ENCODE measurements around the gene PKP1. TPM values are rescaled to one million over a fixed set of nuclear protein-coding genes. Genes with fewer than 3 reads are reported as not detected.

PKP1 gene
- total and polyA plus RNA-seq, 3 donors from 2014 or later: 0.11 to 0.63 (median 0.50) TPM

DNA sequence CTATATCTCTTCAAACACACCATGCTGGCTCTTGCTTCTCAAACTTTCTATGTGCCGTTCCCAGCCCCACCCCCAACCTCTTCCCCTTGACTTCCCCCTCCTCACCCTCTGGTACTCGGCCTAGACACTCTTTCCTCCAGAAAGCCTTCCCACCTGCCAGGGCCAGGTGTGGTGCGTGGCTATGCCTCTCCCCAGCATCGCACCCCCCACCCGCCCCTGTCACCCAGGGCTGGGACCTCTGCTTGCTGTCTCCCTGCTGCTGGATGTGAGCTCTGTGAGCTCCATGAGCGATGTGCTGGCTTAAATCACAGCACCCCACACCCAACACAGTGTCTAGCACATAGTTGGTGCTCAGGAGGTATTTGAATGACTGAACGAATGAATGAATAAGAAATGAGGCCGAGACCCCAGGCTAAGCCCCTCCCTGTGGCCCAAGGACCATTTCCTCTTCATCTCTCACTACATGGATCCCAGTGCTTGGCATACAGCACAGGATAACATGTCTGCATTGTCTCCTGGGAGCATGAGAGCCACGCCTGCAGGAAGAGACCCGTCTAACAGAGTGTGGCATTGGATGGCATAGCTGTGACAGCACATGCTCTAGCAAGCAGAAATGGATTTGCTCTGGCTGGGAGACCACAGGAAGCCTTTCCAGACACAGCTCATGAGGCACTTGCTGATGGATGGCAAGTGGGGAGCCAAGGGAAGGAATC is 74.5 kb downstream of the PKP1 start:
- H3K27me3 ChIP-seq: no peaks in the 10 kb centered on the region
- H3K9me3 ChIP-seq: no peaks in the 10 kb centered on the region
- no peaks in the 10 kb centered on the region for H3K4me1 ChIP-seq
- no peak overlapping the region for H3K4me3 ChIP-seq
- H3K36me3 ChIP-seq (ENCODE audit: low read depth, missing control alignments): no peaks in the 10 kb centered on the region
- TF ChIP-seq, protein P1, sequence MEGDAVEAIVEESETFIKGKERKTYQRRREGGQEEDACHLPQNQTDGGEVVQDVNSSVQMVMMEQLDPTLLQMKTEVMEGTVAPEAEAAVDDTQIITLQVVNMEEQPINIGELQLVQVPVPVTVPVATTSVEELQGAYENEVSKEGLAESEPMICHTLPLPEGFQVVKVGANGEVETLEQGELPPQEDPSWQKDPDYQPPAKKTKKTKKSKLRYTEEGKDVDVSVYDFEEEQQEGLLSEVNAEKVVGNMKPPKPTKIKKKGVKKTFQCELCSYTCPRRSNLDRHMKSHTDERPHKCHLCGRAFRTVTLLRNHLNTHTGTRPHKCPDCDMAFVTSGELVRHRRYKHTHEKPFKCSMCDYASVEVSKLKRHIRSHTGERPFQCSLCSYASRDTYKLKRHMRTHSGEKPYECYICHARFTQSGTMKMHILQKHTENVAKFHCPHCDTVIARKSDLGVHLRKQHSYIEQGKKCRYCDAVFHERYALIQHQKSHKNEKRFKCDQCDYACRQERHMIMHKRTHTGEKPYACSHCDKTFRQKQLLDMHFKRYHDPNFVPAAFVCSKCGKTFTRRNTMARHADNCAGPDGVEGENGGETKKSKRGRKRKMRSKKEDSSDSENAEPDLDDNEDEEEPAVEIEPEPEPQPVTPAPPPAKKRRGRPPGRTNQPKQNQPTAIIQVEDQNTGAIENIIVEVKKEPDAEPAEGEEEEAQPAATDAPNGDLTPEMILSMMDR (IDR thresholded peaks at IDR 0.05): no peak
- no peak for TF ChIP-seq POLR2A (IDR thresholded peaks at IDR 0.05)
- 83 to 91% methylated on average over 10 of the region's 10 CpGs for WGBS, 2 donors
- DNase-seq: no peak
- no peak overlapping the region for H3K27ac ChIP-seq
- intact Hi-C loops (cut with DNase I; ENCODE audit: low total_unique reads): no loop called here

- WGBS, 2 donors: 64 to 74% methylated on average over 4 of the region's 4 CpGs
- Histone ChIP-seq H3K9me3 (no peaks in the 10 kb centered on the region), H3K36me3 (ENCODE audit: low read depth, missing control alignments) (no peaks in the 10 kb centered on the region), H3K4me1 (no peaks in the 10 kb centered on the region), H3K27ac (no peak overlapping the region), H3K4me3 (no peak overlapping the region), H3K27me3 (no peaks in the 10 kb centered on the region)
- DNase-seq: no peak
- intact Hi-C loops (cut with DNase I; ENCODE audit: low total_unique reads): no loop called here
- TF ChIP-seq POLR2A (IDR thresholded peaks at IDR 0.05): no peak
- TF ChIP-seq, protein P1 (IDR thresholded peaks at IDR 0.05): no peak
These were observed 75.3 kb downstream of the PKP1 start for GRCh38 chr1:201358596-201358995.

DNA sequence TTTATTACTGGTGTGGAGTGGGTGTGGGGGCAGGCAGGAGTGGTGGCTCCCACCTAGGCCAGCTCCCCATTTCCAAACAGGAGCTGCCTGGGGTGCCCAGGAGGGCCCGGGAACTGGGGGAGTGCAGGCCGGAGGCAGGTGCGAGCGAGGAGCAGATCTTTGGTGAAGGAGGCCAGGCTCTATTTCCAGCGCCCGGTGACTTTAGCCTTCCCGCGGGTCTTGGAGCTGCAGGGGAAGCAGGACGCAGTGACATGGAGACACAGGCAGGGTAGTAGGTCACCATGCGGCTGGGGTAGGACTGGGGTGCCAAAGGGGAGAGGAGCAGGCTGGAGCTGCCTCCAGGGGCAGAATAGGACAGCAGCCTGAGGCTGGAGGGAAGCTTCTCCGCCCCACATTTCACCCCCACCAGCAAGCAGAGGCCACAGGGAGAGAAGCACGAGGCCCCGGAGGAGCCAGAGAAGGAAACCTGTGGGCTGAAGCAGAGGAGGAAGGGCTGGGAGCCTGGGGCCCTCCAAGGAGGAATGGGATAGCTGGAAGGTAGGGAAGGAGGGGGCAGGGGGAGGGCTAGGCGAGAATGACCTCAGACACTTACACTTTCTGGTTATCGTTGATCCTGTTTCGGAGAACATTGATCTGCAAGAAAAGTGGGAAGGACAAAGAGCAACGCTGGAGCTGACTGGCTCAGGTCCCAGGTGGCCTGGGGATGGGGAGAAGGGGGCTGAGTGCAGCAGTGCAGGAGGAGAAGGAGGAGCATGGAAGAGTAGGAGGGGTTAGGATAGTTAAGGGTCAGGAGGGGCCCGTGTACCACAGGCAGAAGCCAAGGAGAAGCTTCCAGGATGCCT is 75.9 kb downstream of the PKP1 start:
- WGBS, 2 donors: 78 to 87% methylated on average over 18 of the region's 18 CpGs
- Histone ChIP-seq H3K27ac (no peak overlapping the region), H3K36me3 (ENCODE audit: low read depth, missing control alignments) (no peaks in the 10 kb centered on the region), H3K9me3 (no peaks in the 10 kb centered on the region), H3K4me1 (no peaks in the 10 kb centered on the region), H3K27me3 (no peaks in the 10 kb centered on the region), H3K4me3 (no peak overlapping the region)
- TF ChIP-seq, protein P1 (IDR thresholded peaks at IDR 0.05): no peak
- TF ChIP-seq POLR2A (IDR thresholded peaks at IDR 0.05): no peak
- DNase-seq: no peak
- intact Hi-C loops (cut with DNase I; ENCODE audit: low total_unique reads): no loop called here

GRCh38 chr1:201359873-201360210 is 76.5 kb downstream of the PKP1 start:
- H3K9me3 ChIP-seq: no peaks in the 10 kb centered on the region
- no peaks in the 10 kb centered on the region for H3K27me3 ChIP-seq
- TF ChIP-seq POLR2A (IDR thresholded peaks at IDR 0.05): no peak
- TF ChIP-seq, protein P1 (IDR thresholded peaks at IDR 0.05): no peak
- intact Hi-C loops (cut with DNase I; ENCODE audit: low total_unique reads): loop anchor here (10.0 kb wide), 1 partner anchor 105 kb away; no protein-coding TSS in a partner anchor
- DNase-seq: no peak
- H3K27ac ChIP-seq: no peak overlapping the region
- H3K4me3 ChIP-seq: no peak overlapping the region
- no peaks in the 10 kb centered on the region for H3K36me3 ChIP-seq (ENCODE audit: low read depth, missing control alignments)
- 67 to 95% methylated on average over 1 to 2 of the region's 2 CpGs for WGBS, 2 donors
- no peaks in the 10 kb centered on the region for H3K4me1 ChIP-seq

All from testis (tissue), 3 donors.